GM12891 (cell line): ENCODE results near the gene CSNK2A1.
A peak's percentile ranks its signal among the peaks of the same experiment; 100 is the strongest.
"Not testable (repeated sequence)": the region's sequence is repeated elsewhere in the genome, so short reads cannot be mapped to it uniquely, and the experiment has no call there.

Experiments used
- DNase-seq: peaks from one replicate; pipeline ENCODE4 v3.0.0; 2011; ENCODE audit warnings: low spot score; ENCODE audit not compliant: insufficient read length
- FAIRE-seq: peaks from 2 replicates; lab custom pipeline; 2011; peaks lifted over from hg19 to GRCh38; lab: Jason Lieb, UNC
- PAX5 ChIP-seq: IDR thresholded peaks from 2 replicates; pipeline ENCODE4 v1.6.1; 2011; ENCODE audit warnings: low read length, moderate library complexity, mild to moderate bottlenecking; ENCODE audit not compliant: insufficient read depth, severe bottlenecking
- POLR2A ChIP-seq: IDR thresholded peaks from 2 replicates; pipeline ENCODE4 v1.6.1; 2011; ENCODE audit warnings: low read depth, low read length, control low read depth
- POLR2AphosphoS5 ChIP-seq: IDR thresholded peaks from 2 replicates; pipeline ENCODE4 v1.6.1; 2011; ENCODE audit warnings: low read depth, low read length, control low read depth
- POU2F2 ChIP-seq: IDR thresholded peaks from 2 replicates; pipeline ENCODE4 v1.6.1; 2011; ENCODE audit warnings: low read depth, mild to moderate bottlenecking, control low read depth, low read length, moderate library complexity
- SPI1 ChIP-seq: IDR thresholded peaks from 2 replicates; pipeline ENCODE4 v1.6.1; 2011; ENCODE audit warnings: low read depth, low read length, control low read depth
- TAF1 ChIP-seq: IDR thresholded peaks from 2 replicates; pipeline ENCODE4 v1.6.1; 2011; ENCODE audit warnings: low read depth, low read length, control low read depth

The CSNK2A1 gene

GRCh38 chr20:462199-462991, 81.2 kb downstream of the CSNK2A1 start, which contains the start of gene TBC1D20:
Gene TBC1D20 (minus strand): TSS chr20:462533. CDS start chr20:462405, 128 bp downstream.
- DNase-seq (peak; percentile 85), FAIRE-seq (peak; percentile 98)
- TF ChIP-seq SPI1, result no peak
- peak; percentile 59 for TF ChIP-seq POLR2AphosphoS5
- peak; percentile 56 for TF ChIP-seq TAF1
- no peak for TF ChIP-seq POU2F2
- TF ChIP-seq POLR2A, result peak; percentile 50; the same call in 1 of the 2 replicates
- no peak for TF ChIP-seq PAX5

GRCh38 chr20:461254-462198, 82.1 kb downstream of the CSNK2A1 start:
- peak; percentile 46 for DNase-seq
- FAIRE-seq, result peak; percentile 5
- TF ChIP-seq PAX5 (no peak), SPI1 (no peak), TAF1 (no peak), POLR2AphosphoS5 (no peak), POU2F2 (no peak), POLR2A (no peak)

- DNase-seq (no peak), FAIRE-seq (no peak)
- no peak for TF ChIP-seq POLR2A
- no peak for TF ChIP-seq TAF1
- no peak for TF ChIP-seq POU2F2
- TF ChIP-seq POLR2AphosphoS5, result no peak
- TF ChIP-seq PAX5, result no peak
- no peak for TF ChIP-seq SPI1
These were observed 82.9 kb downstream of the CSNK2A1 start for GRCh38 chr20:460707-461106.

- no peak for TF ChIP-seq SPI1
- no peak for TF ChIP-seq POLR2A
- no peak for TF ChIP-seq TAF1
- TF ChIP-seq POU2F2, result no peak
- TF ChIP-seq PAX5, result no peak
- TF ChIP-seq POLR2AphosphoS5, result no peak
- DNase-seq (no peak), FAIRE-seq (no peak)
These were observed 83.4 kb downstream of the CSNK2A1 start for GRCh38 chr20:460180-460579.

GRCh38 chr20:458776-459175, 84.8 kb downstream of the CSNK2A1 start:
- FAIRE-seq (no peak), DNase-seq (no peak)
- TF ChIP-seq PAX5, result no peak
- no peak for TF ChIP-seq SPI1
- no peak for TF ChIP-seq TAF1
- TF ChIP-seq POLR2AphosphoS5, result no peak
- TF ChIP-seq POLR2A, result no peak
- TF ChIP-seq POU2F2, result no peak

GRCh38 chr20:454951-455350, 88.6 kb downstream of the CSNK2A1 start:
- FAIRE-seq (no peak), DNase-seq (no peak)
- TF ChIP-seq POU2F2, result no peak
- TF ChIP-seq POLR2A, result no peak
- TF ChIP-seq POLR2AphosphoS5, result no peak
- no peak for TF ChIP-seq SPI1
- no peak for TF ChIP-seq PAX5
- TF ChIP-seq TAF1, result no peak

- FAIRE-seq, DNase-seq: not testable (repeated sequence)
These were observed 91.6 kb downstream of the CSNK2A1 start for GRCh38 chr20:452021-452420.

GRCh38 chr20:445514-446336, 97.9 kb downstream of the CSNK2A1 start:
- FAIRE-seq, result peak; percentile 9
- TF ChIP-seq POLR2A, result no peak
- TF ChIP-seq SPI1, result no peak
- no peak for TF ChIP-seq POU2F2
- no peak for TF ChIP-seq POLR2AphosphoS5
- no peak for TF ChIP-seq TAF1
- DNase-seq, result no peak

GRCh38 chr20:444862-445426, 98.6 kb downstream of the CSNK2A1 start:
- no peak for FAIRE-seq
- TF ChIP-seq POU2F2 (no peak), POLR2AphosphoS5 (no peak), PAX5 (no peak), POLR2A (no peak), SPI1 (no peak), TAF1 (no peak)
- no peak for DNase-seq
